Right lobe of liver (tissue), 6 donors: ENCODE measurements around the gene ARIH2. TPM values are rescaled to one million over a fixed set of nuclear protein-coding genes. Genes with fewer than 3 reads are reported as not detected.

ENCODE experiments used
- ATAC-seq, 4 donors: fragments of 200-7000 bp; cut with Tn5 transposase; one replicate each; pipeline ENCODE4 v1.9.1; 2020; ENCODE audit warnings: mild to moderate bottlenecking in 4 of 4, moderate library complexity in 4 of 4
- DNase-seq, 3 donors: peaks; one replicate each; pipeline ENCODE4 v3.0.0-alpha.2; 2020
- H3K27ac ChIP-seq, 3 donors: fragments of 200-600 bp; one replicate each; pipeline ENCODE4 v1.8.0; 2022
- H3K27me3 ChIP-seq, 2 donors: fragments of 200-600 bp; one replicate each; pipeline ENCODE4 v1.8.0; 2022
- H3K36me3 ChIP-seq, 4 donors: fragments of 200-600 bp; sonication (generic) in 1 of 4; one replicate each; pipeline versions ENCODE4 v1.5.1 to v1.8.0; 2017 to 2022; ENCODE audit warnings: control low read depth in 1 of 4
- H3K4me1 ChIP-seq, 4 donors: fragments of 200-600 bp; sonication (generic) in 1 of 4; one replicate each; pipeline versions ENCODE4 v1.5.1 to v1.8.0; 2017 to 2022; ENCODE audit warnings: control low read depth in 1 of 4
- H3K4me3 ChIP-seq, 3 donors: fragments of 200-600 bp; one replicate each; pipeline ENCODE4 v1.8.0; 2022
- H3K9me3 ChIP-seq, 4 donors: fragments of 200-600 bp; sonication (generic) in 1 of 4; one replicate each; pipeline versions ENCODE4 v1.5.1 to v1.8.0; 2017 to 2022; ENCODE audit warnings: control low read depth in 1 of 4
- POLR2A ChIP-seq: fragments of 450-650 bp; IDR thresholded peaks from one replicate; pipeline ENCODE4 v1.6.1; 2017; ENCODE audit warnings: antibody characterized with exemption, mild to moderate bottlenecking
- WGBS: methylation state at CpG from one replicate; pipeline ENCODE4 v1.1.6; 2018; ENCODE audit warnings: low coverage, low lambda C conversion rate; ENCODE audit not compliant: insufficient coverage; ENCODE audit errors: missing lambda C conversion rate; 5-methylcytosine and 5-hydroxymethylcytosine counted together
- intact Hi-C, 2 donors: fragments of 100-400 bp; cut with DNase I; formaldehyde crosslinking; loops; one replicate each; pipeline versions ENCODE4 v1.11.2 to v1.14.1; 2022
- total RNA-seq, 6 experiments: library from RNA; depleted of rRNA in 2 of 6; stranded (reverse); fragments of >200 nt in 2 of 6; fragmentation: NEBNext Ultra II Directional in 3 of 6; extraction: Animal tissue kit (Norgen Biotek cat#: 25700) in 3 of 6; gene quantifications; one replicate each; pipeline versions ENCODE4 v1.1.0 to v1.2.4, GENCODE V29; 2016 to 2023
- TF ChIP-seq, protein P1 (sequence below), 4 donors: fragments of 200-600 bp in 3 of 4; fragments of 450-650 bp in 1 of 4; IDR thresholded peaks; one replicate each; pipeline versions ENCODE4 v1.5.1 to v1.8.0; 2016 to 2022; ENCODE audit warnings: antibody characterized with exemption in 4 of 4, mild to moderate bottlenecking in 2 of 4
- donor health status: DM: no; HTN: yes; CAD: no.
- donor health status: DM: no; HTN: no; CAD: no.
- donor health status: DM: no; HTN: no; CAD: no.
- donor health status: DM: no; HTN: yes; CAD: no.
- donor health status: DM: no; HTN: yes; CAD: no.

Gene ARIH2
- total RNA-seq, 6 experiments from 2014 or later, result 34.4 to 44.9 (median 38.2) TPM

DNA sequence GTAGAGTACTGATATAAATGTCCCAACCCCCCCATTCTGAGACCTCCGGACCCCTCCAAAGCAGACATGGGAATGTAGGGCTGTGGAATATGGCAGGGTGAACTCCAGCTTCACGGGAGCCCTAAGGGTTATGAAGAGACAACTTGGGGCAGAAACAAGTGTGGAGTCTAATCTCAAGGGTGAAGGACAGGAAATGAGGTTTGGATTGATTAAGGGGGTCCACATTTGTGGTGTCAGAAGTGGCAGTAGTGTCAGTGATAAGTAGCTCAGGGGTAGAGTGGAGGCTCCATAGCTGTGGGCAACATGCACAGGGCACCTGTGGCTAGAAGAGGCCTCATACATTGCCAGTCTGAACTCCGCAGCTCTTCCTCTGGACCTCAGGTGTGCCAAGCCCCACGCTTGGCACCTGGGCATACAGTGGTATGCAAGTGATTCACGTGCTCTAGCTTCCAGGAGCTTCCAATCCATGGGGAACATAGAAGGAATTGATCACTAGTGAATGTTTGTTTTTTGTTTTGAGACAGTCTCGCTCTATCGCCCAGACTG is 67.3 kb downstream of the ARIH2 start:
- Histone ChIP-seq H3K4me1 (peaks cover 0 to 11% (median 5%) of the 10 kb centered on the region in 4 donors), H3K4me3 (no peak overlapping the region), H3K27me3 (no peaks in the 10 kb centered on the region), H3K27ac (no peak overlapping the region), H3K9me3 (no peaks in the 10 kb centered on the region), H3K36me3 (peaks cover 0 to 39% (median 14%) of the 10 kb centered on the region in 4 donors)
- 70% methylated on average over 3 of the region's 7 CpGs for WGBS
- no peak for DNase-seq
- ATAC-seq, result no peak
- TF ChIP-seq POLR2A, result no peak
- TF ChIP-seq, protein P1, sequence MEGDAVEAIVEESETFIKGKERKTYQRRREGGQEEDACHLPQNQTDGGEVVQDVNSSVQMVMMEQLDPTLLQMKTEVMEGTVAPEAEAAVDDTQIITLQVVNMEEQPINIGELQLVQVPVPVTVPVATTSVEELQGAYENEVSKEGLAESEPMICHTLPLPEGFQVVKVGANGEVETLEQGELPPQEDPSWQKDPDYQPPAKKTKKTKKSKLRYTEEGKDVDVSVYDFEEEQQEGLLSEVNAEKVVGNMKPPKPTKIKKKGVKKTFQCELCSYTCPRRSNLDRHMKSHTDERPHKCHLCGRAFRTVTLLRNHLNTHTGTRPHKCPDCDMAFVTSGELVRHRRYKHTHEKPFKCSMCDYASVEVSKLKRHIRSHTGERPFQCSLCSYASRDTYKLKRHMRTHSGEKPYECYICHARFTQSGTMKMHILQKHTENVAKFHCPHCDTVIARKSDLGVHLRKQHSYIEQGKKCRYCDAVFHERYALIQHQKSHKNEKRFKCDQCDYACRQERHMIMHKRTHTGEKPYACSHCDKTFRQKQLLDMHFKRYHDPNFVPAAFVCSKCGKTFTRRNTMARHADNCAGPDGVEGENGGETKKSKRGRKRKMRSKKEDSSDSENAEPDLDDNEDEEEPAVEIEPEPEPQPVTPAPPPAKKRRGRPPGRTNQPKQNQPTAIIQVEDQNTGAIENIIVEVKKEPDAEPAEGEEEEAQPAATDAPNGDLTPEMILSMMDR (IDR thresholded peaks at IDR 0.05), result no peak
- intact Hi-C loops, result no loop called here

DNA sequence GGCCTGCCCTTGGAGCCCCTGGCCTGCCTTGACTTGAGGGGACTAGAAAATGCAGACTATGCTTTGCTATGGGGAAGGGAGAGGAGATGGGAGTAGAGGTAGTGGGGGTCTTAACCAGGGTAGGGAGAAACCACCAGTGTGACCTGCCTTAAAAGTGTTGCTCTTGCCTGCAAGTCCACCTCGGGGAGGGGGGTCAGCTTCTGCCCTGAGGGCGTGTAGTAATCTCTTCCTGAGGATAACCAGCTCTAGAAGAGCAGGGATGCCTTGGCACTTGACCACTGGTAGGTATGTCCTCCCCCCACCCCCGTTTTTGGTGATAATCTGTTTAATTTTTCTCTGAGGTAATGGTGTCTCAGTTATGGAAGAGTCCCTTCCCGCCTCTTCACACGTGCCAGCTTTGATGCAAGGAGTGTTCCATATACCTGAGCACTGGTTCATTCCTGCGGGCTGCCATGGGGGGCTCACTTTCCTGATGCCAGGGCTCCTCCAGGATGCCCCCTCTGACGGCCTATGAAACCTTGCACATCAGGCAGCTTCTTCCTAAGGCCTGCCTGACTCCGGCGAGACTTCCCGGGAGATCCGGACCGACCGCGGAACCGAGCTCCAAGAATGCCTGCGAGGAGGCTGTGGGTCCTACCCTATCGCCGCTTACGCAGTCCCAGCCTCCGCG is 70.6 kb downstream of the ARIH2 start:
- peak overlapping the region; percentile 60 to 75 (median 65) for H3K27ac ChIP-seq
- no peak for ATAC-seq
- H3K9me3 ChIP-seq, result no peaks in the 10 kb centered on the region
- DNase-seq, result no peak
- intact Hi-C loops, result no loop called here
- H3K36me3 ChIP-seq, result peaks cover 0 to 8% (median 4%) of the 10 kb centered on the region in 4 donors
- WGBS, result 6% methylated on average over 4 of the region's 21 CpGs
- no peaks in the 10 kb centered on the region for H3K27me3 ChIP-seq
- TF ChIP-seq POLR2A, result peak; percentile 31
- TF ChIP-seq, protein P1 (IDR thresholded peaks at IDR 0.05), result no peak
- peaks cover 0 to 20% (median 6%) of the 10 kb centered on the region in 4 donors for H3K4me1 ChIP-seq
- peak overlapping the region; percentile 82 to 88 (median 87) for H3K4me3 ChIP-seq

DNA sequence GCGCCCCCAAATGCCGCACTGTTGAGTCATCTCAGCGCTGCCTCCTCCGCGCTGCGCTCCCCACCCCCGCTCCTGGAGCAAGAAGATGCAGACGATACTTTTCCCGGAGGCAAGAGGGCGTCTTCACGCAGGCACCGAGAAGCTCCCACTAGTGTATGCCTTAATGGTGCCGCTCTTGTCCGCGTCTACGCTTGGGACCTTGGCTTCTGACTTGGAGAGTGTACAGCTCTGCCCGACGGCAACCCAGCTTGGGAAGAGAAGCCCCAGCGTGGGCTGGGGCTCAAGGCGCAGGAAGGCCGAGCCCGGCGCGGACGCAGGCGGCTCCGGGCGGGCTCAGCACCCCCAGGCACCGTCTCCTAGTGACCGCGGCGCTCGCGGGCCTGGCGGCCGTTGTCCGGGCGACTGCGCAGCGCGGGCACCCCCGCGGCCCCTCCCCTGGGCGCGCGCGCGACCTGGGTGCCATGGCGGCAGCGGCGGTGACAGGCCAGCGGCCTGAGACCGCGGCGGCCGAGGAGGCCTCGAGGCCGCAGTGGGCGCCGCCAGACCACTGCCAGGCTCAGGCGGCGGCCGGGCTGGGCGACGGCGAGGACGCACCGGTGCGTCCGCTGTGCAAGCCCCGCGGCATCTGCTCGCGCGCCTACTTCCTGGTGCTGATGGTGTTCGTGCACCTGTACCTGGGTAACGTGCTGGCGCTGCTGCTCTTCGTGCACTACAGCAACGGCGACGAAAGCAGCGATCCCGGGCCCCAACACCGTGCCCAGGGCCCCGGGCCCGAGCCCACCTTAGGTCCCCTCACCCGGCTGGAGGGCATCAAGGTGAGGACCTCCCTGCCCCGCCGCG is 71.4 kb downstream of the ARIH2 start, which contains the start of gene P4HTM:
TSS of gene P4HTM (plus strand) at position 446 of the 840 bp plus-strand sequence. CDS start at position 462, 16 bp downstream.
- Histone ChIP-seq H3K36me3 (peaks cover 0 to 2% (median under 1%) of the 10 kb centered on the region in 4 donors), H3K4me3 (peak within 1 kb of the TSS; percentile 82 to 88 (median 87)), H3K27ac (peak within 1 kb of the TSS; percentile 60 to 75 (median 65)), H3K27me3 (no peaks in the 10 kb centered on the region), H3K9me3 (no peaks in the 10 kb centered on the region), H3K4me1 (peaks cover 0 to 20% (median 6%) of the 10 kb centered on the region in 4 donors)
- TF ChIP-seq POLR2A, result peak; percentile 34
- TF ChIP-seq, protein P1 (IDR thresholded peaks at IDR 0.05), result peak in 3 of 4 donors; percentile 21 to 35 (median 27)
- intact Hi-C loops, result no loop called here
- DNase-seq (peak; percentile 73 to 81 (median 80)), ATAC-seq (peak; percentile 76 to 89 (median 83))
- WGBS, result no CpG with 5 or more reads among the region's 91 CpGs

DNA sequence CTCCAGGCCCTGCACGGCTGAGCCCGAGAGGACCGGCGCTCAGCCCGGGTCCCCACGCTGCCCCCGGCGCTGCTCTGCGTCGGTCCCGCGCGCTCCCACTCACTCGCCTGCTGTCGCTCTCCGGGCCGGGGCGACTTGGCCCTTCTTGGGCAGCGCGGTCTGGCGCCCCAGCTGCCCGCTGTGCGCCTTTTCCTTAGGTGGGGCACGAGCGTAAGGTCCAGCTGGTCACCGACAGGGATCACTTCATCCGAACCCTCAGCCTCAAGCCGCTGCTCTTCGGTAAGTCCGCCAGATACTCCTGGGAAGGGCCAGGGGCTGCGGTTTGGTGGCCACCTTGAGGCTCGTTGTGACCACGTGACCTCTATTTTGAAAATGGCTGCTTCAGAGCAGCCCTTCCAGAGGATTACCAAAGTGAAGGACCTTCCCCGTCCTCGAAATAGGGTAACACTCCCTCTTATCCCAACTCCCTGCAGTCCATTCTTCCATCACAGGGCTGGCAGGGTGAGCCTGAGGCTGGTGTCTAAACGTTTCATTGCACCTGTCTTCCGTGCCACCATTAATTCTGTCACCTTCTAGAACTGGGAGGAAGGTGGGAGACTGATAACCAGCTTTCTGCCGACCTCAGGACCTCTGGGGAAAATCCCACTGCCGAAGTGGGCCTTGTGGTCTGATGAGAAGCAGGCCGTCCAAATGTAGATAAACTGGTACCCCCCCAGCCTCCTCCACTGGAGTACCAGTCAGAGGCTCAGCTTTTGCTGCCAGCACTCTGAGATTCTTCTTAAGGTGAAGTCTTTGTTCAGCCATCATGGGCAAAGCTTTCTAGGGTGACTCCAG is 72.2 kb downstream of the ARIH2 start:
- ATAC-seq, result peak; percentile 2 to 11 (median 8)
- Histone ChIP-seq H3K36me3 (no peaks in the 10 kb centered on the region), H3K4me3 (peak overlapping the region; percentile 82 to 88 (median 87)), H3K27me3 (no peaks in the 10 kb centered on the region), H3K9me3 (no peaks in the 10 kb centered on the region), H3K27ac (peak overlapping the region in 2 of 3 donors; percentile 65 to 75), H3K4me1 (peaks cover 0 to 20% (median 6%) of the 10 kb centered on the region in 4 donors)
- DNase-seq, result no peak
- intact Hi-C loops, result no loop called here
- WGBS, result 16% methylated on average over 4 of the region's 40 CpGs
- TF ChIP-seq, protein P1 (IDR thresholded peaks at IDR 0.05), result no peak
- no peak for TF ChIP-seq POLR2A
